HG03432 (cell line): ENCODE data around the gene JAK1.
"Not testable (repeated sequence)": the region's sequence is repeated elsewhere in the genome, so short reads cannot be mapped to it uniquely, and the experiment has no call there.

ENCODE experiments used
- ATAC-seq: cut with Tn5 transposase; IDR thresholded peaks from one replicate; pipeline ENCODE4 v1.9.1; 2021; ENCODE audit warnings: mild to moderate bottlenecking, moderate library complexity; ENCODE audit not compliant: unreplicated experiment

JAK1 gene

GRCh38 chr1:64966158-64966971 lies at the start of gene JAK1:
Gene JAK1, minus strand, starts transcription at chr1:64966549. Its CDS starts 80,285 bp downstream, at chr1:64886264.
- ATAC-seq: peak; percentile 83

DNA sequence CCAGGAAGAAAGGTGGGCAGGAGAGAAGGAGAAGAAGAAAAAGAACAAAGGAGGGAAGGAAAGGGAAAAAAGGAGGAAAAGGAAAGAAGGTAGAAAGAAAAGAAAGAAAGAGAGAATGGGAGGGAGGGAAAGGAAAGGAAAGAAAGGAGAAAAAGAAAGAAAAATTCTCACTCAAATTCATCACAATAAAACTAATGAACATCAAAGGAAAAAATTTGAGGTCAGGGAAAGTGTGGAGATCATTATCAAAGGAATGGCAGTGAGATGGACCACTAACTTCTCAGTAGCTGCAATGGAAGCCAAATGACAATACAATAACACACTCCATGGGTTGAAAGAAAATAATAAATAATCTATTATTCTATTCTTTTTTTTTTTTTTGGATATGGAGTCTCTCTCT lies 48.0 kb upstream of the JAK1 start:
- no peak for ATAC-seq

GRCh38 chr1:65011983-65012382 lies 45.6 kb upstream of the JAK1 start:
- no peak for ATAC-seq

- ATAC-seq: no peak
Observed at GRCh38 chr1:65009724-65010420, 43.5 kb upstream of the JAK1 start.

DNA sequence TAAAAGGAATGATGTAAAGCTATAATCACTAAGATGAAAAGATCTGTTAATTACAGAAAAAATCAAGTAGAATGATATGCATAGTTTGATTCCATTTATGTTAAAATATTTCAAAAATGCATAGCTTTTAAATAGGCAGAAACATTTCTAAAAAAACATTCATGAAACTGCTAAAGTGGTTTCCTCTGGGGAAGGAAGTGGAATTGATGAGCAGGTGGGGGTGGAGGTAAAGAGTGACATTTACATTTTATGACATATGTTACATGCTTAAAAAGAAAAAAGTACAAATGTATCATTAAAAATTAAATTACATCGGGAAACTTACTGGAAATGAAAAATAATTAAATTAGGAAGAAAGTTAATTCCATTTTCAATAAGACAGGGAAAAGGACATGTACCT lies 42.8 kb upstream of the JAK1 start:
- ATAC-seq: no peak

DNA sequence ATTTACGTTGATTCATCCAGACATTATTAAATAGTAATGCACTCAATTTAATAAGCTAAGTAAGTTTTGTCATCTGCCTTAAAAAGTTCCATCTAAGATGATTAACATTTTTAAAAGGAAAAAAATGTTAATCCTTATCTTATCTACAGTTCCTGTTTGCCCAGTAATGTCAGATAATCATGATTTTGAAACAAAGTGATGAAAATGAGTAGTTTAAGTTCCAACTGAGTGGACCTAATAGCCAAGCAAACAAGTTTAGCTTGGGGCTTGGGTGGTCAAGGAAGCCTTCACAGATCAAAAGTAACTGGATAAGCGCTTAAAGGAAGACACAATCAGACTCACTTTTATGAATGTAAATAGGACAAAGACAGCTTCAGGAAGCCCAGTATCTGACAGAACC lies 40.5 kb upstream of the JAK1 start:
- no peak for ATAC-seq

GRCh38 chr1:65003316-65003664 lies 36.9 kb upstream of the JAK1 start:
- no peak for ATAC-seq

- ATAC-seq: peak; percentile 89
Observed at GRCh38 chr1:65002508-65003315, 36.4 kb upstream of the JAK1 start.

- peak; percentile 6 for ATAC-seq
Observed at GRCh38 chr1:65002156-65002507, 35.8 kb upstream of the JAK1 start.

- ATAC-seq: peak; percentile 49
Observed at GRCh38 chr1:65001231-65001792, 35.0 kb upstream of the JAK1 start.

DNA sequence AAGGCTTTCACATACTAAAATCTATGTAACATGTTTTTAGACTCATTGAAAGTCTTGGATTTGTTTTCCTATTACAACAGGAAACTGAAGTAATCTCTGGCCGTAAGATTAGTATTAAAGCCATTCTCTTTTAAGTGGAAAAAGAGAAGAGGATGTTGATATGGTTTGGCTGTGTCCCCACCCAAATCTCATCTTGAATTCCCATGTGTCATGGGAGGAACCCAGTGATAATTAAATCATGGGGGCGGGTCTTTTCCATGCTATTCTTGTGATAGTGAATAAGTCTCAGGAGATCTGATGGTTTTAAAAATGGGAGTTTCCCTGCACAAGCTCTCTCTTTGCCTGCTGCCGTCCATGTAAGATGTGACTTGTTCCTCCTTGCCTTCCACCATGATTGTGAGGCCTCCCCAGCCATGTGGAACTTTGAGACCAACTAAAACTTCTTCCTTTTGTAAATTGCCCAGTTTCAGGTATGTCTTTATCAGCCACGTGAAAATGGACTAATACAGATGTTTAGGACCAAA lies 32.1 kb upstream of the JAK1 start:
- not testable (repeated sequence) for ATAC-seq

DNA sequence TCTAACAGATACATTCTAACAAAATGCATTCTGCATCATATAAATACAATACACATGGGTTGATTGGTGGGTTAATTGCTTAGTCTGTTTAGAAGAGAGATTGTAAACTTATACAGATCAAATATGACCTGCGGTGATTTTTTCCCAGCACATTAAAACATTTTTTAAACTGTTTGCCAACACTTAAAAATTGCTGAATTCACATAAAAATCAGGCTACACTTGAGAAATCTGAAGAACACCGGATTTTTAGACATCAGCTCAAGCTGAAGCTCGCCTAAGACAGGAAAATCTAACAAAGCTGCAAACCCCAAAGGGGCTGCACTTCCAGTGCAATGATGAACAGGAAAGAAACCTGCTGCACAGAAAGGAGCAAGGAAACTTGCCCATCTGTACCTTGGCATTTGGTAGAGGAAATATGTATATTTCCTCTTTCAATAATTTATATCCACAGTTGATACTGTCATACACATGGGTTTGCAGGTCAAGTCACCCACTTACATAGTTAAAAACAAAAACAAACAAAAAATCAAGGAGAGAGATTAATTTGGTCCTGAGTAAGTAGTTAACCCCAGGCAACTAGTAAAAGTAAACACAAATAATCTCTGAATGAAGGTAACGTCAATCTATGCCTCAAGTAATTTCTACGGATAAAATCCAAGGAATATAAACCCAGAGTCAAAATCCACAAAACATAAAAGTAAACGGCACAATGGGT lies 30.4 kb upstream of the JAK1 start:
- ATAC-seq: no peak

GRCh38 chr1:64995316-64995715 lies 29.0 kb upstream of the JAK1 start:
- ATAC-seq: no peak

- peak; percentile 96 for ATAC-seq
Observed at GRCh38 chr1:64986903-64987871, 20.8 kb upstream of the JAK1 start.

DNA sequence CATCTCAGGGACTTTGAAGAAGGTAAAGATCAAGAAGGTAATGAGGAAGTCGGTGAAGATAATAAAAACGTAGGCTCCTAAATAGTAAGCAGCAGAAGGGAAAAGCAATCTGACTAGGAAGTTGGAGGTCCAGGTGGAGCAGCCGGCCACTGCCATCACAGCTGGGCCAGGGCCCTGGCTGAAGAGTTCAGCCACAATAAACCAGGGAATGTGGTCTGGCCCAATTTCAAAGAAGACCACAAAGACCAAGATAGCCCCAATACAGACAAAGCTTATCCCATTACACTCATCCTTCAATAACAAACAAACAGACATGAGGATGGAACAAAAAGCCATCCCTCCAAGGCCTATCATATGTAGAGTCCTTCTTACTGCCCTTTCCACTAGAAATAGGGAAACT lies 18.4 kb upstream of the JAK1 start:
- ATAC-seq: no peak

GRCh38 chr1:64984106-64984505 lies 17.8 kb upstream of the JAK1 start:
- ATAC-seq: no peak

DNA sequence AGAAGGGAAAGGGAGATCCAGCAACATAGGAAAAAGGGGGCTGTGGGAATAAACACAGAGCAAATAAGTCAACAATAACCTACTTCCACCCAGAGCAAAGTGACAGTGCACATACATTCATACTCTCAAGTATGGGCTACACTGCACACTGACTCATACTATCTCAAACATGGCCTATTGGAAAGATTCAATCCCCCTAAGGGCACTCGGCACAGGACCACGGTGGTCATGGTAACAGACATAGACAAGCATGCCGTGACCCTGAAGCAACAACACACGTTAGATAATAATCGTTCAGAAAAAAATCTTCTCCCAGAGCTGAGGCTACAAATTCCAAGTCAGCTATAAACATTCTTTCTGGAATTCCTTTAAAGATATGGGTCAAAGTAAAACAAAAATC lies 16.8 kb upstream of the JAK1 start:
- no peak for ATAC-seq

DNA sequence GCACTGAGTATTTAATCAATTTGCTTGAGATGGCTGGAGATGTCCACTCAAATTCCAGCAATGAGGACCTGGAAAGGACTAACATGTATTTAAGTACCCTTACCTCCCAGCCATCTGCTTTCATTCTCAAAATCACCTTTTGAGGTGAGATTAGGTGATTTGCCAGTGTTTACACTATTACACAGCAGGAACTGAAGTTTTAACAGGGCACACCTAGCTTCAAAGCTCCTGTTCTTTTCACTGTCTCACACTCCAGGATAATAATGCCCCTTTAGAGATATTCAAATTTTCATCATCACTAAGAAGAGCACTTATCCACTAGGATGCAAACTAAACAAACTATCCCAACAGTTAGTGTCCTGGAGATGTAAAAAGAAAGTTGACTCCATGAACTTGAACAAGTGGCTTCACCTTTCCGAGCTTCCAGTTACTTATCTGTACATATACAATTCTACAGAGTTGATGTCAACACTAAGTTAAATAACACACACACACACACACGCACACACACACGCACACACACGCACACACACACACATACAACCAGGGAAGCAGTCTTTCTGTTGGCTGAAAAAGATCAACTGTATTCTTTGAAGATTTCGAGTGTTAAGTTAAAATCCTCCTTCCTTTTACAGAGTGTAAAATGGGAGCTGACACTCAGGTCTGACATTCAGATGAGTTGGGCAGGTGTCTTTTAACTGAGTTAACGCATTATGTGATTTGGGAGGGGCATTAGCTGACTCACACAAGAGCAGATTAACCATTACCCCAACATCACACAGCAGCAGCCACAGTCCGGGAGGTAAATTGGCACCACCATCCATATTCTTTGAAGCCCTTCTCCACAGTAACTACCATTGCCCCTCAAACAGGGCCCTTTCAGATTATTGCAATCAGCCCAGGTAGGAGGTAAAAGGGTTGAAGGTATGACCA lies 15.5 kb upstream of the JAK1 start:
- no peak for ATAC-seq
